Activated CD4-positive, alpha-beta T cell treated with anti-CD3 and anti-CD28 coated beads, Interleukin-2, amount 50 U/mL, for 16 hours (primary cell): ENCODE data around the gene ABCC1.
A peak's percentile ranks its signal among the peaks of the same experiment; 100 is the strongest.
"Not testable (repeated sequence)": the region's sequence is repeated elsewhere in the genome, so short reads cannot be mapped to it uniquely, and the experiment has no call there.

Experiments used
- DNase-seq: peaks from one replicate; pipeline ENCODE4 v3.0.0-alpha.2; 2020

The ABCC1 gene

DNA sequence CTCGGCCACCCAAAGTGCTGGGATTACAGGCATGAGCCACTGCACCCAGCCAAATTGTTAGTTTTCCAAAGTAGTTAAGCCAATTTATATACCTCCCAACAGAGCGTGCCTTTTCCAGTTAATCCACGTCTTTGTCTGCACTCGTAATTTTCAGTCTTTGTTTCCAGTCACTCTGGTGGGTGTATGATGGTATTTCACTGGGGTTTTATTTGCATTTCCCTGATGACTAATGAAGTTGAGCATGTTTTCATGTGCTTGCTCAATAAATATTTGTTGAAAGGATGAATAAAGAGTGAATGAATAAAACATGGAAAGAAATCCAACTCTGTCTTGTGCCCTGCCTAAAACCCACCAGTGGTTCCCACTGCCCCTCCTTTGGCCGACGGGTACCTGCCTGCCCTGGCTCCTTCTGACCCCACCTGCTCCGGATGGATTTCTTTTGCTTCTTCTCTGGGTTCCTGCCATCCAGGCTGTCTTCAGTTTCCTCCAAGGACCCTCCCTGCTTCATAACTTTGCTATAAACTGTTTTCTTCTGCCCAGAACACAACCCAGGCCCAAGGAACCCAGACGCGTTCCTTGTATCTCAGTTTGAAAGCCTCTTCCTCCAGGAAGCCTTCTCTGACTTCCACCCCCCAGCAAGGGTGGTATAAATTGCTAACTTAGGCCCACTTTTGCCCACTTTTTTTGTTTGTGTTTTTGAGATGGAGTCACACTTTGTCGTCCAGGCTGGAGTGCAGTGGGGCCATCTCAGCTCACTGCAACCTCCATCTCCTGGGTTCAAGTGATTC, 3.0 kb upstream of the ABCC1 start:
- no peak for DNase-seq

DNA sequence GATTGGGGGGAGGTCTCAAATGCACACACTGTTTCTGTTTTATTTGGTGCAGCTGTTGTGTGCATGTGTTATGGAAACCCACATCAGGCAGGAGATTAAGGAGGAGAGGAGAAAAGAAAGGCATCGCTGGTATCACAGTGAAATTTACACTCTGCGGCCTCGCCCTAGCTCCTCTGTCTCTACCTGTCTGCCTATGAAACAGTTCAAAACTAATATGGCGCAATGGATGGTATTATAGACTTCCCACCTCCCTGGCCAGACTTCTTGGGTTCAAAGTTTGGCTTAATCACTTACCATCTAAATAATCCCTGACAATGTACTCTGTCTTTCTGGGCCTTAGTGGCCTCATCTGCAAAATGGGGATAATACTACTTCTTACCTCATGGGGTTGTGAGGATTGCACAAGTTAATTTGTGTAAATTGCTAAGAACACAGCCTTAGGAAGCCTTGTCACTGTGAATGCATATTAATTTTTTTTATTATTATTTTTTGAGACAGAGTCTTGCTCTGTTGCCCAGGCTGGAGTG, 1.4 kb upstream of the ABCC1 start:
- DNase-seq, result no peak

DNA sequence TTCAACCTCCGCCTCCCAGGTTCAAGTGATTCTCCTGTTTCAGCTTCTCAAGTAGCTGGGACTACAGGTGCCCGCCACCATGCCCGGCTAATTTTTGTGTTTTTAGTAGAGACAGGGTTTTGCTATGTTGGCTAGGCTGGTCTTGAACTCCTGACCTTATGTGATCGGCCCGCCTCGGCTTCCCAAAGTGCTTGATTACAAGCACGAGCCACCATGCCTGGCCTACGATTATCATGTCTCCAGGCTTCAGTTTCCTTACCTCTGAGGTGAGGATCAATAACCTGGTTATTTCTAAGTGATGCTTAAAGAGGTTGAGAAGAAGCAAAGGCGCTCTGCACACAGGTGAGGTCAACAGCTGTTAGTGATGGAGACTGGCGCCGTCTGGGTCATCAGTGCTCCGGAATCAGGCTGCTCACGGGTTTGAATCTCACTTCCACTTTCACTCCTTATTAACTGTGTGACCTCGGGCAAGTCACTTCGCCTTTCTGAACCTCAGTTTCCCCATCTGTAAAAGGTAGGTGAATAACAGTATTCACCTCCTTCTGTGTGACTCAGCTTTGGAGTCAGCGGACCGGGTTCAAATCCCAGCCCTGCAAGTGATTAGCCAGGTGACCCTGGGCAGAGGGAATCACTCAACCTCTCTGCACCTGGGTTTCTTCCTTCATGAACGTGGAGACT, 745 bp upstream of the ABCC1 start:
- no peak for DNase-seq

- DNase-seq, result peak; percentile 48
Measured at GRCh38 chr16:15950161-15950854, 892 bp downstream of the ABCC1 start.

DNA sequence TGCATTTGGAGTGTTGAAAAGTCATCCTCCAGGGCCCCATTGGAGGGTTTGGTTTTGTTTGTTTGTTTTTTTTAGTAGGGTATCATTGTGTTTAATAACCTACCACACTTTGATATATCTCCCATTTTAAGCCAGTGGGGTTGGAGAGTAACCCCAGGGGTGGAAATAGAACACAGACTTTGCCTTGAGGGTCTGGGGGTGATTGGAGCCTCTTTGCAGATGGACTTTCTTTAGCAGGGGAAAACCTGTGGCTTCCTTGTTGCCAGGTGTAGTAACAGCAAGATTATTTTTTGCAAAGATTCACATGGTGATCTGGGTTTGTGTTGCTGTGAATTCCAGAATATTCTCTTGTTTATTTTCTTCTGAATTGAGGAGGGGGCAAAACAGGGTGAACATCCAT, 1.5 kb downstream of the ABCC1 start:
- DNase-seq, result no peak

DNA sequence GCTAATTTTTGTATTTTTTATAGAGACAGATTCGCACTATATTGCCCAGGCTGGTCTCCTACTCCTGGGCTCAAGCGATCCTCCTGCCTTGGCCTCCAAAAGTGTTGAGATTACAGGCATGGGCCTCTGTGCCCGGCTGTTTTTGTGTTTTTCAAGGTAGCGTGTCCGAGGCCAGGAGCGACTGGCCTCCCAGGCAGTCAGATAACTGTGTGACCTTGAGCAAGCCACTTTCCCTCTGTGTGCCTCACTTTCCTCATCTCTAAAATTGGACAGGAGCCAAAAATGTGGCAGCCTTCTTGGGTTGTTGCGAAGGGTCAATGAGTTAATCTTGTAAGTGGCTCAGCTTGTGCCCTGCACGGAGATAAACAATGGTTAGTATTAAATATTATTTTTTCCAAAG, 2.4 kb downstream of the ABCC1 start:
- no peak for DNase-seq

DNA sequence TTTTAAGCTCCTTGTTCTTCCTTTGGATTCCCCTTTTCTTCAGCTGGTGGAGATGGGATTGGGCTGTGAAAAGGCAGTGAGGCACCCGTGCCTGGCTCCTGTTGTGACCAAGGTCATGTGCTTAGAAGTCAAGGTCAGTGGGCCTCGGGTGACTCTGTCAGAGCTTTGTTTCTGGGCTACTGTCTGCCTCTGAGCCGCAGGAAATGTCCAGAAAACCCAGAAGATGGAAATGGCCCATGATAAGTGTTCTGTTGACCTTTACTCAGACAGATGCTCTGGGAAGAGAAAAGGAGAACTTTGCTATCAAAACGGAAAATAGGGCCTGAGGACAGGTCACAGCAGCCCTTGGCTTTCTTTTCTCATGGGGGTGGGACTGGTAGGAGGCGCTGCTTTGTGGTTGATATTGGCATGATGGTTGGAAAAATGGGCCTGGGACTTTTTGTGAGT, 2.9 kb downstream of the ABCC1 start:
- no peak for DNase-seq

- DNase-seq, result no peak
Measured at GRCh38 chr16:15953477-15953876, 4.1 kb downstream of the ABCC1 start.

DNA sequence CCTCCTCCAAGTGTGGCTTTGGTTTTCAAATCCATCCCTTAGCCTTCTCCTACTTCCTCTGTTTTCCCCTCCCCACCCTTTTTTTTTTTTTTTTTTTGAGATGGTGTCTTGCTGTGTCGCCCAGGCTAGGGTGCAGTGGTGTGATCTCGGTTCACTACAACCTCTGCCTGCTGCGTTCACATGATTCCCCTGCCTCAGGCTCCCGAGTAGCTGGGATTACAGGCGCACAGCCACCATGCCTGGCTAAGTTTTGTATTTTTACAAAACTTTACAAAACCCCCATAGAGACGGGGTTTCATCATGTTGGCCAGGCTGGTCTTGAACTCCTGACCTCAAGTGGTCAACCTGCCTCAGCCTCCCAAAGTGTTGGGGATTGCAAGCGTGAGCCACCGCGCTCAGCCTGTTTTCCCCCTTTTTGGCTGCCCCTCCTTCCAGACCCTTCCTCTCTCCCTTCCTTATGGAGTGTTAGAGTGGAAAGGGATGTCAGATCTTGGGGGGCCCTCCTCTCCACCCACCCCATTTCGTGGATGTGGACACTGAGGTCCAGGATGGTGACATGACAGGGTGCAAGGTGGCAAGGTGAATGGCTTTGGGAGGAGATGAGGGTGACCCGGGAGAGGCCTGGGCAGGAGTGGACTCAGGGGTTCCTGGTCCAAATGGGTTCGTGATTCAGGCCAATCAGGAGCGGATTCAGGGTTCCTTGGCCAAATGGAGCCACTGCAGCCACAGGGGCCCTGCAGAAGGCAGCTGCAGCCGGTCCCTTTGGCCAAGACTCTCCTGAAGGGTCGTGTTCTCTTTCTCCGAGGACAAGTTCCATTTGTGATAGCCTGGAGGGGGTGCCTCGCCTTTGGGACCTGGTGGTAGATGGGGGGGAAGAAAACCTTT, 4.8 kb downstream of the ABCC1 start:
- no peak for DNase-seq

DNA sequence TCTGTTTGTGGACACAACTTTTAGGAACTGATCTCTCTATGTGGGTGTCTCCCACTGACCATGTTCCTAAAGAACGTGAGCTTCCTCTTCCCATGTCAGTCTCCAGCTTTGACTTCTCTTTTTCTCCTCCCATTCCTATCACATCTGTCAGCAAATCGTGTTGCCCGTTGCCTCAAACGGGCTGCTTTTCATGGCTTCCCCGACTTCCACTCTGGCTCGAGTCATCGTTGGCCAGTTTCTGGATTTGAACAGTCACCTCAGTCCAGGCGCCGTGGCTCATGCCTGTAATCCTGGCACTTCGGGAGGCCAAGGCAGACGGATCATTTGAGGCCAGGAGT, 5.4 kb downstream of the ABCC1 start:
- no peak for DNase-seq

GRCh38 chr16:15955425-15955824, 6.0 kb downstream of the ABCC1 start:
- DNase-seq, result no peak

- not testable (repeated sequence) for DNase-seq
Measured at GRCh38 chr16:15956106-15956505, 6.7 kb downstream of the ABCC1 start.

DNA sequence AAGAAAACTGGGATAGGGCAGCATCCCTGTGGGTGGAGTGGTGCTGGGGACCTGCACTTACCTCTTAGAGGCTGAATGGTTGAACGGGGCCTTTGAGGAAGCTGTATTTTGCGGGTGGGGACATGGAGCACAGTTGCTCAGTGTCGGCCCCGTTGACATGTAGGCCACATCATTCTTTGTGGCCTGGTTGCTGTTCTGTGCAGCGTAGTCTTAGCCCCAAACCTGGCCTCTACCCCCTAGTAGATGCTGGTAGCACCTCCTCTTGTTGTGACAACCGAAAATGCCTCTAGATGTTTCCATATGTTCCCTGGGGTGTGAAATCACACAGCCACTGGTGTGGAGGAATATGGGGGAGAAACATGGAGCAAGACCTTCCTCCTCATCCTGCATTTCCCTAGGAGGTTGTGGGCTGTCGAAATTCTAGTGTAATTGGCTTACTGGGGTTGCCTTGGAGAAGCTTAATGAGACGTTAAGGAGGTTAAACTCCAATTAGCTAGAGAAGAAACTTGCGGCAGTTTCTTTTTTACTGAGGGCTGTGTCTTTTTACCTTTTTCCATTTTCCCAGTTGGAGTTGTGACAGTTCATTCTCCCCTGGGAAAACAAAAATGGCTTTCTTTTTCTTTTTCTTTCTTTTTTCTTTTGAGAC, 9.4 kb downstream of the ABCC1 start:
- DNase-seq, result no peak

DNA sequence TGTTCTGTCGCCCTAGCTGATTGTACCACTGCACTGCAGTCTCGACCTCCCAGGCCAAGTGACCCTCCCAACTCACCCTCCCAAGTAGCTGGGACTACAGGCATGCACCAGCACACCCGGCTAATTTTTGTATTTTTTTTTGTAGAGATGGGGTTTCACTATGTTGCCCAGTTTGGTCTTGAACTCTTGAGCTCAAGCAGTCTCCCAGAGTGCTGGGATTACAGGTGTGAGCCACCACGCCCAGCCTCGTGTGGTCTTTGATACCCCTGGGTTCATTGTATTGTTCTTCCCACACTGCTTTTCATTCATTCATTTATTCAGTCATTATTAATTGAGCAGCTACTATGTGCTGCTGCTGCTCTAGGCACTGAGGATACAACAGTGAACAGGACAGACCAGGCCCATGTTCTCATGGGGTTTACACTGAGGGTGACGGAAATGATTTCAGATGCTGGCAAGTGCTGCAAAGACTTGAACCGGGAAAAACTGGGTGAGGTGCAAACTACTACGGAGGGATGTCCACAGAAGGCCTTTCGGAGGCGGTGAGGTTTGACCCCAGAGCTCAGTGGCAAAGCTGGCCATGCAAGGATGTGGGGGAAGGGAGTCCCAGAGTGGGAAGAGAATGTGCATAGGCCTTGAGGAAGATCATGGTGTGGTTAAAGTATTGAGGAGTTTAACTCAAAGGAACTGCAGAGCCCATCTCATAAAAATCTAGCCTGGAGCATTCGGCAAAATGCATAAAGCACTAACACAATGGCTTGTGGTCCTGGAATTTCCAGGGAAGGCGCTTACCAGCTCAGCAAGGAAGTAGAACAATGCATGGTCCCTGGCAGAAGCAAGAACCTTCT, 10.9 kb downstream of the ABCC1 start:
- no peak for DNase-seq

DNA sequence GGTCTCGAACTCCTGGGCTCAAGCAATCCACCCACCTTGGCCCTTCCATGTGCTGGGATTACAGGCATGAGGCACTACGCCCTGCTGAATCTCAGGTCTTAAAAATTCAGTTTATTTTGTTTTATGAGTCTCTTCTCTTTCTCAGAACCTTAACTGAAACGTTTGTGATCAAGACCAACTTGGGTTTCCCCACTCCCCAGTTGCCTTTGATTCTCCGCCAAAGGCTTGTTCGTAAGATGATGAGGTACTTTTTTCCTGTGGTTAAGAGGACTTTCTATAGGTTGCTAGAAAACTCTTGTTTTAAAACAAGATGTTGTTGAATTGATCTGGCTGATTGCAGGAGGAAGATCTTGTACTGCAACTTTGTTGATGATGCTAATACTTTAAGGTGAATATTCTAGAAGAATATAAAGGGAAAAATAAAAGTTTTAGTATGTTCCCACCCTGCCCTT, 11.7 kb downstream of the ABCC1 start:
- DNase-seq, result peak; percentile 92

DNA sequence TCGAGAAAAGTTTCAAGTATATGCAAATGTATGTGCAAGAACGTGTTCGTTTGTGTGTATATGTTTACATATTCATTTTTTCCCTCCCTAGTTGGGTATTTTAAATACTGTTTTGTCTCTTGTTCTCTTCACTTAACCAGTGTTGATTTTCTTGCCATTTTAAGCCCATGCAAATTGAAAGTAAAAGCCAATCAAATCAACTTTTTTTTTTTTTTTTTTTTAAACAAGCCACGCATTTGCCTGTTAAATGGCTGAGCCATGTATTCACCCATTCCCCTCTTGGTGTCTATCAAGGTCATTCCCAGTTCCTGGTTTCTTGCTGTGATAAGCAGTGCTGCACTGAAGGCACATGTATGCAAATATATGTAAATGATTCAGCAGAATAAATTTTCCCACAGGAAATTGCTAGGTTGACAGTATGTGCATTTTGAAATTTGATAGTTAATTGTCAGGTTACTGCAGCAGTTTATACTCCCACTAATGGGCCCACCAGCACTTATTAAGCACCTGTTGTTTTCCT, 12.2 kb downstream of the ABCC1 start:
- DNase-seq, result peak; percentile 28

DNA sequence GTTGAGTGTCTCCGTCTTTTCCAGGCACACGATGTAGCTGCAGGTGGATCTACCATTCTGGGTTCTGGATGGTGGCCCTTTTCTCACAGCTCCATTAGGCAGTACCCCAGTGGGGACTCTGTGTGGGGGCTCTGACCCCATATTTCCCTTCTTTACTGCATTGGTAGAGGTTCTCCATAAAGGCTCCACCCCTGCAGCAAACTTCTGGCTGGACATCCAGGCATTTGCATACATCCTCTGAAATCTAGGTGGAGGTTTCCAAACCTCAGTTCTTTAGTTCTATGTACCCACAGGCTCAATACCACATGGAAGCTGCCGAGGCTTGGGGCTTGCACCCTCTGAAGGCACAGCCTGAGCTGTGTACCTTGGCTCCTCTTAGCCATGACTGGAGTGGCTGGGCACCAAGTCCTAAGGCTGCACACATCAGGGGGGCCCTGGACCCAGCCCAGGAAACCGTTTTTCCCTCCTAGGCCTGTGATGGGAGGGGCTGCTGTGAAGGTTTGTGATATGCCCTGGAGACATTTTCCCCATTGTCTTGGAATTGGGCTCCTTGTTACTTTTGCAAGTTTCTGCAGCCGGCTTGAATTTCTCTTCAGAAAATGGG, 14.0 kb downstream of the ABCC1 start:
- DNase-seq, result no peak

DNA sequence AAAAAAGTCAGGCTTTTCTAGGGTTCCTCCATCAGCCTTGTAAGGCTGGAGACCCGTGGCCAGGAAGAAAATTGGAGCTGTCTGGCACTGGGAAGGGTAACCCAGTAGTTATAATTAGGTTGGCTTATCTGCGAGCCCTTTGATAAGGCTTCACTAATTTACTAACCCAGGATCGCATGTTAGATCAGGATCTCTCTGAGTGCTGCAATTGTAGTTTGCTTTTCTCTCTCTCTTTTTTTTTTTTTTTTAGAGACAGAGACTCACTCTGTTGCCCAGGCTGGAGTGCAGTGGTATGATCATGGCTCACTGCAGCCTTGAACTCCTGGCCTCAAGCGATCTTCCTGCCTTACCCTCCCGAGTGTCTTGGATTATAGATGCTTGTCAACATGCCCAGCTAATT, 17.0 kb downstream of the ABCC1 start:
- DNase-seq, result no peak

DNA sequence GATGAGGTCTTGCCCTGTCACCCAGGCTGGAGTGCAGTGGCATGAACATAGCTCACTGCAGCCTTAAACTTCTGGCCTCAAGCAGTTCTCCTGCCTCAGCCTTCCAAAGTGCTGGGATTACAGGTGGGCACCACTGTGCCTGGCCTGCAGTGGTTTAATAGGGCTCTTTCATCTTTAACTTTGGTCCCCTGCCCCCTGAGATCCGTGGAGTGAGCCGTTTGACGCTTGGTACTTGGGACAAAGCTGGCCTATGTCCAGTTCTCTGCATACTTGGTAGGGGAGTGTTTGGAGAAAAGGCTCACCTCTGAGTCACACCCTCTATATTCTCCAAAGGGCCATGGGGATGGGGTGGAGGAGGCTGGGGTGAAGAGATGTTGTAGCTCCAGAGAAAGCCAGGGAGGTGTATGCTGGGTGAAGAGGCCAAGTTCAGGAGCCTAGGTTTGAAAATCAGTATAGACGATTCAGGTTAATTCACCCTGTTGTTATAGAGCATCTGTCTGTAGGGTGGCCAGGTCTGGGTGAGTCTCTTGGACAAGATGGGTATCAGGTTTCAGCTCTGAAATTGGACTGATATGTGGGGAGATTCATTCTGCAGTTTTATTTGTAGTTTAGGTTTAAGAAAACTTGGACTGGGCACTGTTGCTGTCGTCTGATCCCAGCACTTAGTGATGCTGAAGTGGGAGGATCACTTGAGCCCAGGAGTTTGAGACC, 17.6 kb downstream of the ABCC1 start:
- no peak for DNase-seq
